Peyer's patch (tissue), 4 donors: ENCODE results near the gene SHROOM2.
A peak's percentile ranks its signal among the peaks of the same experiment; 100 is the strongest.

ENCODE experiments used
- POLR2A ChIP-seq, 2 donors: fragments of 450-650 bp; IDR thresholded peaks; one replicate each; pipeline ENCODE4 v1.5.1; 2017; ENCODE audit warnings: antibody characterized with exemption in 2 of 2, mild to moderate bottlenecking in 2 of 2, moderate library complexity in 2 of 2
- TF ChIP-seq, protein P1 (sequence below), 6 experiments: fragments of 450-650 bp in 4 of 6; fragments of 200-600 bp in 2 of 6; sonication (generic) in 1 of 6; IDR thresholded peaks; one replicate each; pipeline ENCODE4 v1.5.1; 2017 to 2019; ENCODE audit warnings: antibody characterized with exemption in 6 of 6, mild to moderate bottlenecking in 3 of 6, moderate library complexity in 1 of 6

DNA sequence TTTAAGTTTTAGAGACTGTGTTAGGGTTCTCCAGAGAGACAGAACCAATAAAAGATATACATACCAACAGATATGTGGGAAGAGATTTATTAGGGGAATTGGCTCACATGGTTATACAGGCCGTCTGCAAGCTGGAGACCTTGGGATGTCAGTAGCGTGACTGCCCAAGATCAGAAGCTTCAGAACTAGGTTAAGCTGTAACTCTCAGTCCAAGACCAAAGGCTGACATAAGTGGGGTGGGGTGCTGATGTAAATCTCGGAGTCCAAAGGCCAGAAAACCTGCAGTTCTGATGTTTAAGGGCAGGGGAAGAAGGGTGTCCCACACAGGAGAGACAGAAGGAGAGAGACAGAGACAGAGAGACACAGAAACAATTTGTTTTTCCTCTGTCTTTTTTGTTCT lies 191.4 kb downstream of the SHROOM2 start:
- TF ChIP-seq POLR2A (IDR thresholded peaks at IDR 0.05): no peak
- TF ChIP-seq, protein P1, sequence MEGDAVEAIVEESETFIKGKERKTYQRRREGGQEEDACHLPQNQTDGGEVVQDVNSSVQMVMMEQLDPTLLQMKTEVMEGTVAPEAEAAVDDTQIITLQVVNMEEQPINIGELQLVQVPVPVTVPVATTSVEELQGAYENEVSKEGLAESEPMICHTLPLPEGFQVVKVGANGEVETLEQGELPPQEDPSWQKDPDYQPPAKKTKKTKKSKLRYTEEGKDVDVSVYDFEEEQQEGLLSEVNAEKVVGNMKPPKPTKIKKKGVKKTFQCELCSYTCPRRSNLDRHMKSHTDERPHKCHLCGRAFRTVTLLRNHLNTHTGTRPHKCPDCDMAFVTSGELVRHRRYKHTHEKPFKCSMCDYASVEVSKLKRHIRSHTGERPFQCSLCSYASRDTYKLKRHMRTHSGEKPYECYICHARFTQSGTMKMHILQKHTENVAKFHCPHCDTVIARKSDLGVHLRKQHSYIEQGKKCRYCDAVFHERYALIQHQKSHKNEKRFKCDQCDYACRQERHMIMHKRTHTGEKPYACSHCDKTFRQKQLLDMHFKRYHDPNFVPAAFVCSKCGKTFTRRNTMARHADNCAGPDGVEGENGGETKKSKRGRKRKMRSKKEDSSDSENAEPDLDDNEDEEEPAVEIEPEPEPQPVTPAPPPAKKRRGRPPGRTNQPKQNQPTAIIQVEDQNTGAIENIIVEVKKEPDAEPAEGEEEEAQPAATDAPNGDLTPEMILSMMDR (IDR thresholded peaks at IDR 0.05): peak in 3 of 6 experiments; percentile 18 to 21 (median 19)
